Measurements from ENCODE around the gene TFR2.

Gene TFR2

DNA sequence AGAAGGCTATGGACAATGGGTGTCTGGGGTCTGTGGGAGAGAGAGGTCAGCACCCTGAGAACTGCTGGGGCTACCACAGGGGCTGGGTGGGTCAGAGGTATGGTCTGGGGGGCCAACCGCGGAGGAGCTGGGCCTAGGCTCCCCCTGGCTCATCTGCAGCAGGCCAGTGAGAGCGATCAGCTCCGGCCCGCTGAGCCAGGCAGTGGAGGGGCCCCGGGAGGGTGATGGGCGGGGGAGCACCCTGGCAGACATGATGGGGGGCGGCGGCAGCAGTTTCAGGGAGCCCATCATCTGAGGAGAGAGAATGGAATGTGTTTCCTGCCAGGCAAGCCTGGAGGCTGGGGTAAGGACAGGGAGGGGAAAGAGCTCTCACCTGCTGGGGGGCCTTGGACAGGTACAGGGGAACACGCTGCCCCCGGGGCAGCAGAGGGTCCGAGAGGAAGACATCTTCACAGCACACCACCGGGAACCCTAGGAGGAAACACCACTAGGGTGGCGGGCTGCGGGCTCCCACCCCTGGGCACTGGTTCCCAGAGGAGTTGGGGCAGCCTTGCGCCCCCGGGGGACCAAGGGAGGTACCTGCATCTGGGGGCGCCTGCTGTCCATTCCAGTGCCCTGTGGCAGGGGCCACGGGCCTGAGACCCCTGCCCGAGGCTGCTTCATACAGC, 68.9 kb downstream of the TFR2 start:
- Histone ChIP-seq H3K27ac (ENCODE audit: low read length) (no peak overlapping the region), H3K36me3 (ENCODE audit: control insufficient read depth in 1 of 2, insufficient read depth in 2 of 2, low read length in 2 of 2) (peaks cover 4 to 37% of the 10 kb centered on the region in 2 donors), H3K4me1 (ENCODE audit: control insufficient read depth in 1 of 2, insufficient read depth in 2 of 2, low read length in 2 of 2) (peaks cover 0 to 21% of the 10 kb centered on the region in 2 donors), H3K9me3 (ENCODE audit: control insufficient read depth in 1 of 2, low read length in 2 of 2) (no peaks in the 10 kb centered on the region), H3K27me3 (ENCODE audit: low read depth, low read length) (no peaks in the 10 kb centered on the region), H3K4me3 (ENCODE audit: low read depth in 1 of 2, low read length in 2 of 2) (no peak overlapping the region)

- H3K27ac ChIP-seq (ENCODE audit: low read length) = no peak overlapping the region
- H3K4me1 ChIP-seq (ENCODE audit: control insufficient read depth in 1 of 2, insufficient read depth in 2 of 2, low read length in 2 of 2) = peaks cover 0 to 21% of the 10 kb centered on the region in 2 donors
- H3K36me3 ChIP-seq (ENCODE audit: control insufficient read depth in 1 of 2, insufficient read depth in 2 of 2, low read length in 2 of 2) = peaks cover 4 to 31% of the 10 kb centered on the region in 2 donors
Observed at GRCh38 chr7:100571829-100572116, 69.6 kb downstream of the TFR2 start.

DNA sequence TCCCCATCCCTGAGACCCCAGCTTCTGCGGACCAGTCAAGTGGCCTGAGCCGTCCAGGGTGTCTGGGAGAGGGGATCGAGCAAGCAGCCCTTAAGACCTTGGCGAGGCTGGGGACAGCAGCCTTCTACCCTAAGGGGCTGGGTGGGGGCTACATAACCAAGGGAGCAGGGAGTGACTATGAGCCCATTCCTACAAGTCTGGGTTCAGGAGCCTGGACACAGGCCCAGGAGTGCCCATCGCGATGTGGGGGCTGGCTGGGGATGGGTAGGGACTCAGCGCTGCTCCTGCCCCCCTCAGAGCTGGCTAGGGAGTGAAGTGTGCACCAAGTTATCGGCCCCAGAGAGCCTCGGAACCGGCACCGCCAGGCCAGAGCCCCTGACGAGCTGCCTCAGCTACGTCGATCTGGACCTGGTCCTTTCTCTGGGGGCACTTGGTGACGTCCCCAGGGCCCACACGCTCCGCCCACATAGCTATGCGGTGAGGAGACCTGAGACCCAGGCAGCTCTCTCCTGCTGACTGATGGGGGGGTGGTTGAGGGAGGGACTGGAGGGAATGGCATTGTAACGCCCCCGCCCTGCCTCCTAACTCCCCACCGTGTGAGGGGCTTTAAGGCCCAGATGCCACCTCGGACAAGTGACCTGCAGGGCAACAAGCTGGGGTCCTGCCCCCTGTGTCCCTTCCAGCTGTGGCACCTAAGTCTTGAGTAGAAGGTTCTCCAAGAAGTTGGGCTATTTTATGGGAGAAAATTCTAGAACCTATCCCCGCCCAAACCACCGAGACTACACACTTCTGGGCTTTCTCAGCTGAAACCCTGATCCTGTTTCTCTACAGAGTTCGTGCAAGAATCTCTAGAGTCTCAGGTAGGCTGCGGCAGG, 70.2 kb downstream of the TFR2 start:
- Histone ChIP-seq H3K4me3 (ENCODE audit: low read depth in 1 of 2, low read length in 2 of 2) (no peak overlapping the region), H3K9me3 (ENCODE audit: control insufficient read depth in 1 of 2, low read length in 2 of 2) (no peaks in the 10 kb centered on the region), H3K4me1 (ENCODE audit: control insufficient read depth in 1 of 2, insufficient read depth in 2 of 2, low read length in 2 of 2) (peaks cover 0 to 21% of the 10 kb centered on the region in 2 donors), H3K36me3 (ENCODE audit: control insufficient read depth in 1 of 2, insufficient read depth in 2 of 2, low read length in 2 of 2) (peaks cover 0 to 25% of the 10 kb centered on the region in 2 donors), H3K27me3 (ENCODE audit: low read depth, low read length) (no peaks in the 10 kb centered on the region), H3K27ac (ENCODE audit: low read length) (no peak overlapping the region)

More at GRCh38 chr7:100571829-100572116, 69.6 kb downstream of the TFR2 start:
- no peak overlapping the region for H3K4me3 ChIP-seq (ENCODE audit: low read depth in 1 of 2, low read length in 2 of 2)
- H3K9me3 ChIP-seq (ENCODE audit: control insufficient read depth in 1 of 2, low read length in 2 of 2) = no peaks in the 10 kb centered on the region
- H3K27me3 ChIP-seq (ENCODE audit: low read depth, low read length) = no peaks in the 10 kb centered on the region
